ENCODE data around the gene SCN8A. TPM values are rescaled to one million over a fixed set of nuclear protein-coding genes. Genes with fewer than 3 reads are reported as not detected.

The SCN8A gene
- total RNA-seq, 3 donors from 2014 or later (not counting 1 experiment from before 2014, with no cell fraction given) = 0.42 to 0.66 (median 0.65) TPM

- intact Hi-C loops (cut with micrococcal nuclease) = no loop called here
- H3K9me3 Mint-ChIP-seq = no peaks in the 10 kb centered on the region
- ATAC-seq = no peak
Measured at GRCh38 chr12:51695241-51696010, 104.4 kb downstream of the SCN8A start.

GRCh38 chr12:51699219-51699618 lies 108.2 kb downstream of the SCN8A start:
- intact Hi-C loops (cut with micrococcal nuclease) = no loop called here
- no peak overlapping the region for H3K4me3 Mint-ChIP-seq
- no peak for ATAC-seq

More at GRCh38 chr12:51695241-51696010, 104.4 kb downstream of the SCN8A start:
- no peaks in the 10 kb centered on the region for H3K9me3 ChIP-seq (ENCODE audit: control insufficient read depth, insufficient read depth, low read length)
- H3K4me3 Mint-ChIP-seq = no peak overlapping the region
- H3K4me3 ChIP-seq (ENCODE audit: low read length) = no peak overlapping the region
- H3K4me1 ChIP-seq (ENCODE audit: control insufficient read depth, insufficient read depth, low read length) = no peaks in the 10 kb centered on the region
- no peaks in the 10 kb centered on the region for H3K36me3 ChIP-seq (ENCODE audit: control insufficient read depth, insufficient read depth, low read length)
- no peak overlapping the region for H3K27ac Mint-ChIP-seq
- WGBS (ENCODE audit: insufficient coverage) = 77% methylated on average over 1 of the region's 1 CpG
- no peak overlapping the region for H3K27ac ChIP-seq (ENCODE audit: low read length)
- H3K36me3 Mint-ChIP-seq = no peaks in the 10 kb centered on the region
- no peak for DNase-seq
- TF ChIP-seq, protein P1, sequence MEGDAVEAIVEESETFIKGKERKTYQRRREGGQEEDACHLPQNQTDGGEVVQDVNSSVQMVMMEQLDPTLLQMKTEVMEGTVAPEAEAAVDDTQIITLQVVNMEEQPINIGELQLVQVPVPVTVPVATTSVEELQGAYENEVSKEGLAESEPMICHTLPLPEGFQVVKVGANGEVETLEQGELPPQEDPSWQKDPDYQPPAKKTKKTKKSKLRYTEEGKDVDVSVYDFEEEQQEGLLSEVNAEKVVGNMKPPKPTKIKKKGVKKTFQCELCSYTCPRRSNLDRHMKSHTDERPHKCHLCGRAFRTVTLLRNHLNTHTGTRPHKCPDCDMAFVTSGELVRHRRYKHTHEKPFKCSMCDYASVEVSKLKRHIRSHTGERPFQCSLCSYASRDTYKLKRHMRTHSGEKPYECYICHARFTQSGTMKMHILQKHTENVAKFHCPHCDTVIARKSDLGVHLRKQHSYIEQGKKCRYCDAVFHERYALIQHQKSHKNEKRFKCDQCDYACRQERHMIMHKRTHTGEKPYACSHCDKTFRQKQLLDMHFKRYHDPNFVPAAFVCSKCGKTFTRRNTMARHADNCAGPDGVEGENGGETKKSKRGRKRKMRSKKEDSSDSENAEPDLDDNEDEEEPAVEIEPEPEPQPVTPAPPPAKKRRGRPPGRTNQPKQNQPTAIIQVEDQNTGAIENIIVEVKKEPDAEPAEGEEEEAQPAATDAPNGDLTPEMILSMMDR (IDR thresholded peaks at IDR 0.05) = no peak
- no peaks in the 10 kb centered on the region for H3K27me3 ChIP-seq (ENCODE audit: control insufficient read depth, insufficient read depth, low read length)
- no peaks in the 10 kb centered on the region for H3K4me1 Mint-ChIP-seq
- peaks cover 5 to 16% of the 10 kb centered on the region in 2 donors for H3K27me3 Mint-ChIP-seq (ENCODE audit: low read depth in 2 of 2)

DNA sequence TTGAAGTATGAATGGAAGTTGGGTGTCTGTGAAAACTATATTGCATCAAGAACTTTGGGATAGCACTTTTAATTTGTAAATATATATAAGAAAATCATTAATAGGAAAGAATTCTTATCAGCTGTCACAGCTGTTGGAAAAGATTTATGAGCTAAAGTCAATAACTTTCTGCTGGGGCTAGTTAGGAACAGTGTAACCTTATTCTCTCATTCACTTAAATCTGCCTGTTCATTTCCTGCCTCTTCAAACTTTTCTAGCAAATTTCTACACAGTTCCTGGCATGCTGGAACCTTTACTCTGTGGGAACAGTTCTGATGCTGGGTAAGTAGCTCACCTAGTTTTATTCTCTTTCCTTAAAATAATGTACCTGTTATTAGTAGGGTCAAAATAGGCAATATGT lies 109.9 kb downstream of the SCN8A start:
- TF ChIP-seq, protein P1 (IDR thresholded peaks at IDR 0.05) = no peak
- no peak overlapping the region for H3K27ac Mint-ChIP-seq
- ATAC-seq (no peak), DNase-seq (no peak)
- Histone ChIP-seq H3K4me1 (ENCODE audit: control insufficient read depth, insufficient read depth, low read length) (no peaks in the 10 kb centered on the region), H3K27ac (ENCODE audit: low read length) (no peak overlapping the region), H3K9me3 (ENCODE audit: control insufficient read depth, insufficient read depth, low read length) (no peaks in the 10 kb centered on the region), H3K27me3 (ENCODE audit: control insufficient read depth, insufficient read depth, low read length) (no peaks in the 10 kb centered on the region), H3K36me3 (ENCODE audit: control insufficient read depth, insufficient read depth, low read length) (no peaks in the 10 kb centered on the region), H3K4me3 (ENCODE audit: low read length) (no peak overlapping the region)
- H3K4me3 Mint-ChIP-seq = no peak overlapping the region
- H3K27me3 Mint-ChIP-seq (ENCODE audit: low read depth in 2 of 2) = peaks cover 0 to 6% of the 10 kb centered on the region in 2 donors
- H3K4me1 Mint-ChIP-seq = no peaks in the 10 kb centered on the region
- H3K36me3 Mint-ChIP-seq = no peaks in the 10 kb centered on the region
- H3K9me3 Mint-ChIP-seq = no peaks in the 10 kb centered on the region
- intact Hi-C loops (cut with micrococcal nuclease) = no loop called here

More at GRCh38 chr12:51699219-51699618, 108.2 kb downstream of the SCN8A start:
- WGBS (ENCODE audit: insufficient coverage) = 88% methylated on average over 1 of the region's 1 CpG
- Mint-ChIP-seq H3K27ac (no peak overlapping the region), H3K4me1 (no peaks in the 10 kb centered on the region), H3K9me3 (no peaks in the 10 kb centered on the region), H3K27me3 (ENCODE audit: low read depth in 2 of 2) (peaks cover 7 to 16% of the 10 kb centered on the region in 2 donors), H3K36me3 (no peaks in the 10 kb centered on the region)
- Histone ChIP-seq H3K27ac (ENCODE audit: low read length) (no peak overlapping the region), H3K27me3 (ENCODE audit: control insufficient read depth, insufficient read depth, low read length) (no peaks in the 10 kb centered on the region), H3K4me1 (ENCODE audit: control insufficient read depth, insufficient read depth, low read length) (no peaks in the 10 kb centered on the region), H3K4me3 (ENCODE audit: low read length) (no peak overlapping the region), H3K36me3 (ENCODE audit: control insufficient read depth, insufficient read depth, low read length) (no peaks in the 10 kb centered on the region), H3K9me3 (ENCODE audit: control insufficient read depth, insufficient read depth, low read length) (no peaks in the 10 kb centered on the region)
- TF ChIP-seq, protein P1 (IDR thresholded peaks at IDR 0.05) = no peak
- no peak for DNase-seq

- H3K27me3 Mint-ChIP-seq (ENCODE audit: low read depth in 2 of 2) = peaks cover 0 to 6% of the 10 kb centered on the region in 2 donors
- Histone ChIP-seq H3K36me3 (ENCODE audit: control insufficient read depth, insufficient read depth, low read length) (no peaks in the 10 kb centered on the region), H3K27me3 (ENCODE audit: control insufficient read depth, insufficient read depth, low read length) (no peaks in the 10 kb centered on the region), H3K27ac (ENCODE audit: low read length) (no peak overlapping the region), H3K9me3 (ENCODE audit: control insufficient read depth, insufficient read depth, low read length) (no peaks in the 10 kb centered on the region), H3K4me3 (ENCODE audit: low read length) (no peak overlapping the region), H3K4me1 (ENCODE audit: control insufficient read depth, insufficient read depth, low read length) (no peaks in the 10 kb centered on the region)
- intact Hi-C loops (cut with micrococcal nuclease) = no loop called here
- ATAC-seq (no peak), DNase-seq (no peak)
- TF ChIP-seq, protein P1 (IDR thresholded peaks at IDR 0.05) = no peak
- H3K36me3 Mint-ChIP-seq = no peaks in the 10 kb centered on the region
- WGBS (ENCODE audit: insufficient coverage) = 83% methylated on average over 1 of the region's 1 CpG
- H3K4me3 Mint-ChIP-seq = no peak overlapping the region
- no peaks in the 10 kb centered on the region for H3K9me3 Mint-ChIP-seq
- no peak overlapping the region for H3K27ac Mint-ChIP-seq
- H3K4me1 Mint-ChIP-seq = no peaks in the 10 kb centered on the region
Measured at GRCh38 chr12:51702587-51702986, 111.6 kb downstream of the SCN8A start.
